ENCODE results near the gene HIP1.
"Not testable (repeated sequence)": the region's sequence is repeated elsewhere in the genome, so short reads cannot be mapped to it uniquely, and the experiment has no call there.

HIP1 gene

GRCh38 chr7:75639071-75639885, 99.5 kb downstream of the HIP1 start:
- peak; percentile 29 to 42 for DNase-seq

GRCh38 chr7:75638594-75639070, 100.1 kb downstream of the HIP1 start:
- peak in 1 of 2 experiments; percentile 36 for DNase-seq

DNA sequence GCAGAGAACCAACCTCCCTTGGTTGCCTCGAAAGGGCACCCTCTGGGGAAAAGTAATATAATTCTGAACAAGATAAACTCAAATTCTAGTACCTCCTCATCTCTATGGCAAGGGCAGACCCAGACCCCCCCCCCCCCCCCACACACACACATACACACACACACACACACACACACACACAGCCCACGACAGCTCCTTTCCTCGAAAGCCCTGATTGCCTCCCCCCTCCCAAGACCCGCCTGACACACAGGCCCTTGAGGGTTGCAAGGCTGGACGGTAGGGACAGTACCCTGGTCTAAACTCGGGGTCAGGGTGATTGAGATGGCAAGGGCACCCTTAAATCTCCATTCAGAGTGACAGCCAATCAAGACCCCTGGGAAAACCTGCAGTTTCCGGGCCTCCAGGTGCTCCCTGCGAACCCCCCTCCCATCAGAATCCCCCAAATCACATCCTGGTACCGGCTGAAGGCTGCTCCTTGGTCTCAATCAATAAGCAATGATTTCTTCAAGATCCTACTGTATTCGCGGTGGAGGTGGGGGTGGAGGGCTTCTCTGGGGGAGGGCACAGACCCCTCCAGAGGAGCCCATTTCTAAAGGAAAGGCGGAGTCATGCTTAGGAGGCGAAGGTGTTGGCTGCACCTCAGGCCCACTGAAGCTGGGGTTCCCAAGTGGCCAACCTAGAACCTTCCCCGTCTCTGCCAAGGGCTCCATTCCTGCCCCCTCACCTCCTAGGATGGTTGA, 100.7 kb downstream of the HIP1 start:
- DNase-seq = no peak

- DNase-seq = no peak
Measured at GRCh38 chr7:75635036-75635435, 103.7 kb downstream of the HIP1 start.

- DNase-seq = not testable (repeated sequence)
Measured at GRCh38 chr7:75632587-75632986, 106.2 kb downstream of the HIP1 start.

- DNase-seq = no peak
Measured at GRCh38 chr7:75631711-75632110, 107.0 kb downstream of the HIP1 start.

DNA sequence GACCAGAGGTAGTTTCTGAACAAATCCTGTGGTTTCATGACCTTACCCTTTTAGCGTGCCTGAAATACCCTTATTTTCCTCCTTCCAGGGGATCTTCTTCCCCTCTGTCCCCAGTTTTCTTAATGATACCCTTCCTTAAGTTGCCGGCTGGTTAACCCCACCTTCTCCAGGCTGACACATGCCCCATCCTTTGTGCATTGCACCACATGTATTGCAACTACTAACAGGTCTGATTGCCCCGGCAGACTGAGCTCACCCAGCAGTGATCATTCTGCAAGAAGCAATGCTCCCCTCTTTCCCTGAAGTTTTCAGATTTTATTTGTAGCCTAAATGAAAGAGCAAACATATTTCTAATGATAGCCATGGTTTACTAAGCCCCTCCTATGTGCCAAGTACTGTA, 108.2 kb downstream of the HIP1 start:
- DNase-seq = no peak

DNA sequence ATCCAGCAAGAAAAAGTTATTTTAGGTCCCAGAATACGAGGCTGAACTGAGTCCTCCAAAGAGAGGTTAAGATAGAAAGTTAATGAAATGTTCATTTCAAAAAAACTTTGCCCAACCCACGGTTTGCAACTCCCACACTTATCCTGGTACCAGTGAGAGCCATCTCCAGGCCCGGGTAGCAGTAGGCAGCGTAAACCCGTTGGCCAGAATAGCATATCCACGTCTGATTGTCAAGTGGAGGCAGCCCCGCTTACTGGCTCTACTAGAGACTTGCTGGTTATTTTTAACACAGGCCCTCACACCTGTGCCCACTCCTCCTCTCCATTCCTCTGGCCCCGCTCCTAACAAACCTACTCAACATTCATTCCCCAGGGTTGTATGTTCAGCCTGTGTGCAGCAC, 109.7 kb downstream of the HIP1 start:
- no peak for DNase-seq

- no peak for DNase-seq
Measured at GRCh38 chr7:75628055-75628454, 110.7 kb downstream of the HIP1 start.

DNA sequence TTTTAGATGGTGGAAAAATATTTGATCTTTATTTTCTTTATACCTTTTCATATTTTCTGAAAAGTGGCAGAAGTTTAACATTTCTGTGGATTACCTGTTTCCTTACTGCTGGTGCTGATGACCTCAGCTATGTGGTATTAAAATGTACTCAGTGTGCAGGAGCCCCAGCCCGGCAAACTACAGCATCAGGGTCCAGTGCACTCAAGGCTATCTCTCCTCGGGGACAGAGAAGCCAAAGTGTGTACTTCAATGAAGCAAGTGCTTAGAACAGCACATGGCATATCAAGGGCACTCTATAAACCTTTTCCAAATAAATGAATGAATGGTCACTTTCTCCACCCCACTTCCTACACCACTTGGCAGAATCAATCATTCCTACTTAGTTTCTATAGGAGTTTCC, 111.8 kb downstream of the HIP1 start:
- no peak for DNase-seq

GRCh38 chr7:75625868-75626267, 112.9 kb downstream of the HIP1 start:
- no peak for DNase-seq

GRCh38 chr7:75624134-75624832, 114.5 kb downstream of the HIP1 start:
- DNase-seq = no peak

DNA sequence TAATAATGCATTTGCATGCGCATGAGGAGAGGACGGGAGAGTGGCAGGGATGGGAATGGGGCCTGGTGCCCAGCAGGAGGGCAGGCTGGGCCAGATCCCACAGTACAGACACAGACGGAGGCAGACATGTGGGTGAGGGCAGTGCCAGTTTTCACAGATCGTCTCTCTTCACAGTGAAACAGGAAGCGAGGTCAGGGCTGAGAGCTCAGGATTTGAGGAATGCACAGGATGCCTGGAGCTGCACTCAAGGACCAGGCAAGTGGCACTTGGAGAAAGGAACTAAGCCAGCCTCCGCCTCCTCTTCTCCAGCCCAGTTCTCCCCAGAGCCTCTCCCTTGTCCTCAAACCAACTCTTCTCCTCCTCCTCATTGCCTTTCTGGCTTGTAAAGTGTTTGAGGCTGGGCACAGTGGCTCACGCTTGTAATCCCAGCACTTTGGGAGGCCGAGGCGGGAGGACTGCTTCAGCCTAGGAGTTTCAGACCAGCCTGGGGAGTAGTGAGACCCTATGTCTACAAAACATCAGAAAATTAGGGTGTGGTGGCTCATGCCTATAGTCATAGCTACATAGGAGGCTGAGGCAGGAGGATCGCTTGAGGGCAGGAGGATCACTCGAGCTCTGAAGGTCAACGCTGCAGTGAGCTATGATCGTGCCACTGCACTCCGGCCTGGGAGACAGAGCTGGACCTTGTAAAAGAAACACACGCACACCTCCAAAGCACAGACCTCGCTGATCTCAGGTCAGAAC, 115.2 kb downstream of the HIP1 start:
- no peak for DNase-seq

DNA sequence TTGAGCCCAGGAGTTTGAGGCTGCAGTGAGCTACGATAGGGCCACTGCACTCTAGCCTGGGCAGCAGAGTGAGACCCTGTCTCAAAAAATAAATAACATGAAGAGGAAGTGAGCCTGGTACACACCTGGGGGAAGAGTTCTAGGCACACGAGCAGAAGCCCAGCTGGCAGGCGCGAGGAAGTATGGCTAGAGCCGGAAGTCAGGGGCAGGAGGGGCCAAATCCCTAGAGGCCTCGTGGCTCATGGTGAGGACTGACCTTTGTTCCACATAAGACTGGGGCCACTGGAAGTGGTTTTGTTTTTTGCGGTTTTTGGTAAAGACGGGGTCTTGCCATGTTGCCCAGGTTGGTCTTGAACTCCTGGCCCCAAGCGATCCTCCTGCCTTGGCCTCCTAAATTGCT, 117.6 kb downstream of the HIP1 start:
- DNase-seq = no peak

DNA sequence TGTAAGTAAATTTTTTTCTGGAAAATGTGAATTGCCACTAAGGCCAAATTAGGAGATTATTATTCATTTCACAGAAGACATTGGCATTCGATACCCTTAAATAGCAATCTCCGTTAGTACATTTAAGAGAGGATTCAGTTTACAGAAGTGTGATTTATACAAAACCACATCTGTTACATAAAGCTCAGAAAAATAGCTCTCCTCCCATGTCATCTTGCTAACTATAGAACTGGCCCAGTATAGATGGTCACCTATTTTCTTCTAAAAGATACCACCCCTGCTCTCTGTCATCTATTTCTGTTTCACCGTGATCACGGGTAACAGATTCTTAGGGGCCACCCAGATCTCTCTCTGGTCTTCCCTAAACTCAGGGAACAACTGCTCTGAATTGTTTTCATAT, 119.1 kb downstream of the HIP1 start:
- no peak for DNase-seq

- DNase-seq = no peak
Measured at GRCh38 chr7:75617634-75618234, 121.0 kb downstream of the HIP1 start.

DNA sequence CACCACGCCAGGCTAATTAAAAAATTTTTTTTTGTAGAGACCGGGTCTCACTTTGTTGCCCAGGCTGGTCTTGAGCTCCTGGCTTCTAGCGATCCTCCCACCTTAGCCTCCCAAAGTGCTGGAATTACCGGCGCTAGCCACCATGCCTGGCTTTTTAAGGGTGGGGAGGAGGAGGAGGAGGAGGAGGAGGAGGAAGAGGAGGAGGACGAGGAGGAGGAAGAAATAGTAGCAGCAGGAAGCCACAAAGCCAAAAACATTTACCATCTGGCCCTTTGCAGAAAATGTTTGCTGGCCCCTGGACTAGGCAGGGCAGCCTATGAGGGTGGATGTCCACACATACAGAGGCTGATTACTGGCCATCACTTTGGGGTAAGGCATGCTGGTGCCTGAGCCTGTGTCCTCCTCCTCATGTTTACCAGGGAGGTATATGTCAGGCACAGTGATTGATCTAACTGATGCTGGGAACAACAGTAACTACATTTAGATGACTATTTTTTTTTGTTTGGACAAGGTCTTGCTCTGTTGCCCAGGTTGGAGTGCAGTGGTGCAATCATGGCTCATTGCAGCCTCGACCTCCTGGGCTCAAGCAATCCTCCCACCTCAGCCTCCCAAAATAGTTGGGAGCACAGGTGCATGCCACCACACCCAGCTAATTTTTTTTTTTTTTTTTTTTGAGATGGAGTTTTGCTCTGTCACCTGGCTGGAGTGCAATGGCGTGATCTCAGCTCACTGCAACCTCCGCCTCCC, 122.1 kb downstream of the HIP1 start:
- no peak for DNase-seq

DNA sequence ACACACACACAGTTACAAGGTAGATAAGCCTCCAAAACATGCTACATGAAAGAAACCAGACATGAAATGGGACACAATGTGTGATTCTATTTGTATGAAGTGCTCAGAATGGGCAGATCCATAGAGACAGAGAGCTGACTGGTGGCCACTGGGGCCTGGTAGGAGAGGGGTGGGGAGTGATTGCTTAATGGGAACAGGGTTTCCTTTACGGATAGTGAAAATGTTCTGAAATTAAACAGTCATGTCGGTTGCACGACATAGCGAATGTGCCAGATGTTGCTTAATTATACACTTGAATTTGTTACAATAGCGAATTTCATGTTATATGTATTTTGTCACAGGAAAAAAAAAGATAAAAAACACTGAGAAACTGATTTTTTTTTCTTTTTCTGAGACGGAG, 124.3 kb downstream of the HIP1 start:
- DNase-seq = no peak

DNA sequence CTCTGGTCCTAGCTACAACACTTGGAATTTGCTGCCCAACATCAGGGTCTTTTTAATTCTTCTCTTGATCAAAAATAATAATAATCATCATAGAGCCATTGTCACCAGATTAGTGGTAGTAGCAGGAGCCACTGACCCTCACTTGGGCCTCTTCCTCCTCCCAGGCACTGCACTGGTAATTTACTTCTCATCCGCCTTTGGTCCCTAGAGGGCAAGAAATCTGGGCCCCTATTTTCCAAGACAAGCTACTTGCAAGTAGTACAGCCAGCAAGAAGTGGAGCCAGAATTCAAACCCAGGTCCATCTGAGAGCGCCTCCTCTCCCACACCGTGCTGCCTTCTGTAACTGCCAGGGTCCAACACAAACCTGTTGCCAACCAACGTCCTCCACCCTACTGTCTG, 125.4 kb downstream of the HIP1 start:
- no peak for DNase-seq

- DNase-seq = no peak
Measured at GRCh38 chr7:75611557-75612178, 127.1 kb downstream of the HIP1 start.

- not testable (repeated sequence) for DNase-seq
Measured at GRCh38 chr7:75609416-75609815, 129.3 kb downstream of the HIP1 start.

Data from SHP77 (cell line).